AG04449 (cell line): ENCODE data around the gene GCNT1.

ENCODE experiments used
- CTCF ChIA-PET: fragments of 350-600 bp; formaldehyde crosslinking; extraction: SDS; loops from one replicate; lab custom pipeline; 2021; ENCODE audit warnings: antibody characterized with exemption; lab: Yijun Ruan, JAX
- POLR2A ChIA-PET: fragments of 400-600, 350-600 bp; formaldehyde crosslinking; extraction: SDS; loops from one replicate; lab custom pipeline; 2020; ENCODE audit warnings: antibody characterized with exemption, inconsistent platforms; lab: Yijun Ruan, JAX
- DNase-seq: peaks from one replicate; pipeline ENCODE4 v3.0.0-alpha.2; 2010; ENCODE audit warnings: low read depth, low spot score
- H3K4me3 ChIP-seq: 2 replicates; pipeline ENCODE4 v1.5.1; 2011; ENCODE audit warnings: low read depth, mild to moderate bottlenecking, control low read depth, low read length
- CTCF ChIP-seq: IDR thresholded peaks from one replicate; pipeline ENCODE4 v1.5.1; 2011; ENCODE audit warnings: mild to moderate bottlenecking, moderate library complexity, low read length, control low read depth, inconsistent platforms; ENCODE audit not compliant: insufficient read depth; ENCODE audit errors: missing control alignments

Gene GCNT1

GRCh38 chr9:76452839-76453238 lies 6.1 kb upstream of the GCNT1 start:
- no peak overlapping the region for H3K4me3 ChIP-seq
- DNase-seq = no peak
- CTCF ChIA-PET = interaction anchor here (0.7 to 14.9 kb wide), 4 partner anchors 12 to 252 kb away, joined by 3 to 330 read pairs (median 53); no protein-coding TSS in a partner anchor
- no peak for TF ChIP-seq CTCF
- POLR2A ChIA-PET = no interaction called here

GRCh38 chr9:76453785-76454184 lies 5.2 kb upstream of the GCNT1 start:
- no peak for TF ChIP-seq CTCF
- no peak overlapping the region for H3K4me3 ChIP-seq
- CTCF ChIA-PET = interaction anchor here (0.8 to 9.0 kb wide), 4 partner anchors 8 to 251 kb away, joined by 3 to 103 read pairs (median 6); no protein-coding TSS in a partner anchor
- DNase-seq = no peak
- POLR2A ChIA-PET = no interaction called here

- no peak for TF ChIP-seq CTCF
- CTCF ChIA-PET = interaction anchor here (0.8 to 9.0 kb wide), 4 partner anchors 9 to 250 kb away, joined by 3 to 103 read pairs (median 6); no protein-coding TSS in a partner anchor
- POLR2A ChIA-PET = no interaction called here
- H3K4me3 ChIP-seq = no peak overlapping the region
- no peak for DNase-seq
These were observed 4.7 kb upstream of the GCNT1 start for GRCh38 chr9:76454311-76454710.

GRCh38 chr9:76456202-76456926 lies 2.6 kb upstream of the GCNT1 start:
- TF ChIP-seq CTCF = no peak
- ChIA-PET POLR2A (no interaction called here), CTCF (interaction anchor here (0.9 to 3.1 kb wide), 5 partner anchors 9 to 202 kb away, joined by 3 to 27 read pairs (median 5); partner anchors contain the start of gene RFK)
- DNase-seq = no peak
- no peak overlapping the region for H3K4me3 ChIP-seq

- DNase-seq = no peak
- H3K4me3 ChIP-seq = peak overlapping the region; percentile 84
These were observed 983 bp downstream of the GCNT1 start for GRCh38 chr9:76459694-76460635.

More at GRCh38 chr9:76459694-76460635, 983 bp downstream of the GCNT1 start:
- POLR2A ChIA-PET = no interaction called here
- CTCF ChIA-PET = interaction anchor here (0.8 to 1.4 kb wide), 4 partner anchors 13 to 244 kb away, joined by 3 to 8 read pairs (median 4); no protein-coding TSS in a partner anchor
- peak; percentile 21 for TF ChIP-seq CTCF
